Suppressor macrophage treated with lipopolysaccharide for 1 hour (primary cell): ENCODE results near the gene SENP5.
A peak's percentile ranks its signal among the peaks of the same experiment; 100 is the strongest.
"Not testable (repeated sequence)": the region's sequence is repeated elsewhere in the genome, so short reads cannot be mapped to it uniquely, and the experiment has no call there.

Experiments used
- DNase-seq, 3 donors: peaks; one replicate each; pipeline ENCODE4 v3.0.0-alpha.2; 2020 to 2022

The SENP5 gene, protein sequence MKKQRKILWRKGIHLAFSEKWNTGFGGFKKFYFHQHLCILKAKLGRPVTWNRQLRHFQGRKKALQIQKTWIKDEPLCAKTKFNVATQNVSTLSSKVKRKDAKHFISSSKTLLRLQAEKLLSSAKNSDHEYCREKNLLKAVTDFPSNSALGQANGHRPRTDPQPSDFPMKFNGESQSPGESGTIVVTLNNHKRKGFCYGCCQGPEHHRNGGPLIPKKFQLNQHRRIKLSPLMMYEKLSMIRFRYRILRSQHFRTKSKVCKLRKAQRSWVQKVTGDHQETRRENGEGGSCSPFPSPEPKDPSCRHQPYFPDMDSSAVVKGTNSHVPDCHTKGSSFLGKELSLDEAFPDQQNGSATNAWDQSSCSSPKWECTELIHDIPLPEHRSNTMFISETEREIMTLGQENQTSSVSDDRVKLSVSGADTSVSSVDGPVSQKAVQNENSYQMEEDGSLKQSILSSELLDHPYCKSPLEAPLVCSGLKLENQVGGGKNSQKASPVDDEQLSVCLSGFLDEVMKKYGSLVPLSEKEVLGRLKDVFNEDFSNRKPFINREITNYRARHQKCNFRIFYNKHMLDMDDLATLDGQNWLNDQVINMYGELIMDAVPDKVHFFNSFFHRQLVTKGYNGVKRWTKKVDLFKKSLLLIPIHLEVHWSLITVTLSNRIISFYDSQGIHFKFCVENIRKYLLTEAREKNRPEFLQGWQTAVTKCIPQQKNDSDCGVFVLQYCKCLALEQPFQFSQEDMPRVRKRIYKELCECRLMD

DNA sequence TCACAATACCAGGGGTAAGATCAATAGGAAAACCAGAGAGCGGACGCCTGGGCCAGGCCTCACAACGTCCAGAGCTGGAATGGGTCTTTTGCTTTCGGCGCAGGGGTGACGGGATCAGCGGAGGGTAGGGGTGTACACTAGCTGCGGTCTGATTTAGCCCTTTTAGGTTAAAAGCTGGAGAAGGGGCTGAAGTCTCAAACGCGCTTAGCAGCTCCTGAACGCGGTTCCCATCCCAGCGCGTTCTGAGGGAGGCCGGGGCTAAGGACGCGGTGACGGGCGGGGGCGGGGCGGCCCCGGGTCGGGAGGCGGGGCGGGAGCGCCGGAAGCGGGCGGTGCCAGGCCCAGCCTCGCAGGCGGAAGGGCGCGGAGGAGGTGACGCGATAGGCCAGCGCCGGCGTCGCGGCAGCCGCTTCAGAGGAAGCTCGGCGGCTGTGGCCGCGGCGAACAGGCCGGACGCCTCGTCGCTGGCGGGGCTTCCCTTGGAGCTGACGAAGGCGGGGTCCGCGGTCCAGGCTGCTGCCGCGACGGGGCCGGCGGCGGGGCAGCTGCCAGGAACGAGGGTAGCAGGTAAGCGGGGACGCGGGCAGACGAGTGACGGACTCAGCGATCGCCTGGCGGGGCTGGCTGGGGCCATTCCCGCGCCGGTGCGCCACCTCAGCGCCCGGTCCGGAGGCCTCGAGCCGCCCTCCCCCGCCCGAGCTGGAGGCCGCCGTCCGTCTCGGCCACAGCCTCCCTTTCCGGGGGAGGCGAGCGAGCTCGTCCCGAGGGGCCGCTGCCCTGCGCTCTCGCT lies at the start of gene SENP5:
TSS of gene SENP5 (plus strand) at position 414 of the 790 bp plus-strand sequence. CDS start 17,262 bp downstream, outside the sequence.
- DNase-seq: peak; percentile 96 to 98 (median 98)

DNA sequence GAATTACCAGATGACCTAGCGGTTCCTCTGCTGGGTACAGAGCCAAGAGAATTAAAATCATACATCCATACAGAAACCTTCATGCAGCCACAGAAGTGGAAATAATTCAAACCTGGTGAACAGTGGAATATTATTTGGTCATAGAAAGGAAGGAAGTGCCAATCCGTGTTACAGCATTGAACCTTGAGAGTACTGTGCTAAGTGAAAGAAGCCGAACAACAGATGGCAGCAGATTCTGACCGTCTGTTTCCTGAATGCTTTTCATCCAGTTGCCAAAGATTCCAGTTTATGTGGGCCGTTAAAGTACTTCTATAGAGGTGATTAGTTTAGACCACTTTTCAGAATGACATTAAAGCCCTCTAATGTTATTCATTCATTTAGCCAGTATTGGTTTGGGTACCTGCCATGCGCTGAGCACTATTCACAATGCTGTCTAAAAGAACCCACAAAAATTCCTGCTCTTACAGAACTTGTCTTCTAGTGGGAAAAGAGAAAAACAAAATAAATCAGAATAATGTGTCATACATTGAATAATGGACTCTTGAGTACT lies 45.8 kb upstream of the SENP5 start:
- no peak for DNase-seq

DNA sequence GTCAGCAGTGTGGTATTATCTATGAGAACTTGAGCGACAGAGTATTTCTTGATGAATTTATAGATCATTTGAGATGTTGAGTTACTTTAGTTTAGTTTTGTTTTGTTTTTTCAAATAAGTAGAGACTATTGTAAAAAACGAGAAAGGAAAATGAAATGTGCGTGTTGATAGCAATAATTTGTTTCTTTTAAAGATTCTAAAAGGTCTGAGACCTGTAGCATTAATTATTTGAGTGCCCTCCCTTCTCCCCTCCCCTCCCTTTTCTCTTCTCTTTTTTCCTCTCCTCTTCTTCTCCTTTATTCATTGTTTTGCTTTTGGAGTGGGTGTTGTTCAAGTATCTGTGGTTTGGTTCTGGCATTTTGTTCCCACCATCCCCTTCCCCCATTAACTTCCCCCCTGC lies 38.1 kb upstream of the SENP5 start:
- DNase-seq: not testable (repeated sequence)

DNA sequence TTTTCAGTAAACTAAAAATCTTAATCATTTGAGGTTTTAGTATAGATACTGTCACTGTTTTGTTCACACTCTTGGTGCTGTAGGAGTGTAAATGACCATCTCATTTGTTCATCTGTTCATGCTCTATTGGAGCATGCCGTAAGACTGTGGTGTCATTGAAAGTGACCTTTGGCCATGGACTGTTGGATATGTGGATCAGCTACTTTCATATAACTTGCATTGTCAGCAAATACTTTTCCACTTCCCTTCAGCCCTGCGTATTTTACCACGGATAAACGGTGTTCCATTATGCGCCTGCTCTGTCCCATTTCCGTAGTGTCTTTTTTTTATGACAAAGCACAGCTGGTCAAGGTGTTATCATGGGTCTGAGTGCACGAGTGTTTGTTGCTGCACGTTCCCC lies 32.6 kb upstream of the SENP5 start:
- no peak for DNase-seq

DNA sequence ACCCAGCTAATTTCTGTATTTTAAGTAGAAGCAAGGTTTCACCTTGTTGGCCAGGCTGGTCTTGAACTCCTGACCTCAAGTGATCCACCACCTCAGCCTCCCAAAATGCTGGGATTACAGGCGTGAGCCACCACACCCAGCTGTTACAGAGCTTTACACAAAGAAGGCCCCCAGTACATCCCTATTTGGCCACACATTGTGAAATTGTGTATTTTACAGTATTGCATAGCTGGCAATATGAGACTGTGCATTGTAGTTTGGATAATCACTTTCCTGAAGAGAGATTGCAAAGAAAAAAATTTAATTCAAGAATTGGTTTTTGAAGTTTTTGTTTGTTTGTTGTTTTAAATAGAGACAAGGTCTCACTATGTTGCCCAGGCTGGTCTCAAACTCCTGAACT lies 31.1 kb upstream of the SENP5 start:
- peak; percentile 54 to 71 (median 69) for DNase-seq

DNA sequence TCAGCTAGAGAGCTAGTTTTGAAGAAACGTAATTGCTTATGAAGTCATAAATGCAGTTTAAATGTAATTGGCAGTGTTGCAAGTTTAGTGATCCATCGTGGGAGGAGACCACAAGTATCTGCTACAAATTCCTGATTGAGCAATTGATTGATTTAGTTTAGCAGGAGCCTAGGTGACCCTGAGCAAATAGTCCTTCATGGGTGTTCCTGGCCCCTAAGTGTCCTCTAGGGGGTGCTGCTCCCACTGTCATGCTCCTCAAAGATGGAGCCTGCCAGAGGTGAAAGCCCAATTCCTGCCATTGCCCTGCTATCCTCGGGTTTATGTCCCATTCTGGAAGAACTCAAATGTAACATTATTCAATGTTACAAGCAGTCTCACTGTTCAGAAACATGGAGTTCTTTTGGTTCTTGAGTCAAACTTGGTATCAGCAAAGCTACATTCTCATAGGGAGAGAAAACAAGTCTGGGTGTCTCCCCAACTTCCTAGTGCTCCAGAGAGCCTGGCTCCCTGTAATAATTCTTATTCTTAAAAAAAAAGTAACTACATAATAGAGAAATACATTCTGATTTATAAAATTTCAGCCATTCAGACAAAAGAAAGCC lies 29.8 kb upstream of the SENP5 start:
- peak; percentile 77 to 88 (median 85) for DNase-seq

DNA sequence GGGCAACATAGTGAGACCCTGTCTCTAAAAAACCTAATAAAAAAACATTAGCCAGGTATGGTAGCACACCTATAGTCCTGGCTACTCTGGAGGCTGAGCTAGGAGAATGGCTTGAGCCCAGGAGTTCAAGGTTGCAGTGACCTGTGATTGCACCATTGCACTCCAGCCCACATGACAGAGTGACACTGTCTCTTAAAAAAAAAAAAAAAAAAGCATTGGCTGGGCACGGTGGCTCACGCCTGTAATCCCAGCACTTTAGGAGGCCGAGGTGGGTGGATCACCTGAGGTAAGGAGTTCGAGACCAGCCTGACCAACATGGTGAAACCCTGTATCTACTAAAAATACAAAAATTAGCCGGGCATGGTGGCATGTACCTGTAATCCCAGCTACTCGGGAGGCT lies 28.4 kb upstream of the SENP5 start:
- DNase-seq: not testable (repeated sequence)

DNA sequence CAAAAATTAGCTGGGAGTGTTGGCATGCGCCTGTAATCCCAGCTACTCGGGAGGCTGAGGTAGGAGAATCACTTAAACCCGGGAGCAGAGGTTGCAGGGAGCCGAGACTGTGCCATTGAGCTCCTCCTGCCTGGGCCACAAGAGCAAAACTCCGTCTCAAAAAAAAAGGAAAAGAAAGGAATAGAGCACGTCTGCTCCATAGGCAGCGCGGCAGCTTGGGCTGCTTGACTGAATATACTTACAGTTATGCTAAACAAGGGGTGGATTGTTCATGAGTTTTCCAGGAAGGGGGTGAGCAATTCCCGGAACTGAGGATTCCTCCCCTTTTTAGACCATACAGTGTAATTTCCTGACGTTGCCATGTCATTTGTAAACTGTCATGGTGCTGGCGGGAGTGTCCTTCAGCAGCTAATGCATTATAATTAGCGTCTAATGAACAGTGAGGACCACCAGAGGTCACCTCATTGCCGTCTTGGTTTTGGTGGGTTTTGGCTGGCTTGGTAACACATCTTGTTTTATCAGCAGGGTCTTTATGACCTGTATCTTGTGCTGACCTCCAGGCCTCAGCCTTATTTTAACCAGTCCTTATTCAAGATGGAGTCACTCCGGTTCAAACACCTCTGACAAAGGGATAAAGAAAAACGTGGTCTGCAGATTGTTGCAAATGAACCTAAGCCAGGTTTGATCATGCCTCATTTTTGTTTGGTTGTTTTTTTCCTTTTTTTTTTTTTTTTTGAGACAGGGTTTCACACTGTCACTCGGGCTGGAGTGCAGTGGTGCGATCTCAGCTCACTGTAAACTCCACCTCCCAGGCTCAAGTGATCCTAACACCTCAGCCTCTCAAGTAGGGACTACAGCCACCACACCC lies 24.9 kb upstream of the SENP5 start:
- DNase-seq: peak in 1 of 3 donors; percentile 28

DNA sequence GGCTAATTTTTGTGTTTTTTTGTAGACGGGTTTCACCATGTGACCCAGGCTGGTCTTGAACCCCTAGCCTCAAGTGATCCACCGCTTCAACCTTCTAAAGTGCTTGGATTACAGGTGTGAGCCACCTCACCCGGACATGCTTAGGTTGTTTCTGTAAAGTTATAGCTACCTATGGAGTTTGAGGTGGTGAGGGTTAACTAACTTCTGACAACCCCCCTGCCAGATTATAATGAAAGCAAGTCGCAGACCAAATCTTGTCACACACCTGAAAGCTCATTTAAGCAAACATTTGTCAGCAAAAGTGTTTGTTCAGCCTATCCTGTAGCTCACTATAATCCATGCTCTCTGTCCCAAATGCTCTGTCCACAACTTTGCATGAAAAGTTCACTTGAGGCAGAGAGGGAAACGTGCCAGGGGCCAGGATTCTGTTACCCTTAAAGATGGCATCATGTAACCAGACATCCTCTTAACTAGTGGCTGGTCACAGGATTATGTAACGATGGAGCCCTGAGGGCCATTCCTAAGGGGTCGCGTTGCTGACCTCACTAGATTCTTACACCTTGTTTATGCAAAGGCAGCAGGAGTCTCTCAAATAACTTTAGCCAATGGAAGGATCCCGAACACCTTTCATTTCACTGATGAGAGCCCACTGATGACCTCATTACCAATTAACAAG lies 24.1 kb upstream of the SENP5 start:
- no peak for DNase-seq

DNA sequence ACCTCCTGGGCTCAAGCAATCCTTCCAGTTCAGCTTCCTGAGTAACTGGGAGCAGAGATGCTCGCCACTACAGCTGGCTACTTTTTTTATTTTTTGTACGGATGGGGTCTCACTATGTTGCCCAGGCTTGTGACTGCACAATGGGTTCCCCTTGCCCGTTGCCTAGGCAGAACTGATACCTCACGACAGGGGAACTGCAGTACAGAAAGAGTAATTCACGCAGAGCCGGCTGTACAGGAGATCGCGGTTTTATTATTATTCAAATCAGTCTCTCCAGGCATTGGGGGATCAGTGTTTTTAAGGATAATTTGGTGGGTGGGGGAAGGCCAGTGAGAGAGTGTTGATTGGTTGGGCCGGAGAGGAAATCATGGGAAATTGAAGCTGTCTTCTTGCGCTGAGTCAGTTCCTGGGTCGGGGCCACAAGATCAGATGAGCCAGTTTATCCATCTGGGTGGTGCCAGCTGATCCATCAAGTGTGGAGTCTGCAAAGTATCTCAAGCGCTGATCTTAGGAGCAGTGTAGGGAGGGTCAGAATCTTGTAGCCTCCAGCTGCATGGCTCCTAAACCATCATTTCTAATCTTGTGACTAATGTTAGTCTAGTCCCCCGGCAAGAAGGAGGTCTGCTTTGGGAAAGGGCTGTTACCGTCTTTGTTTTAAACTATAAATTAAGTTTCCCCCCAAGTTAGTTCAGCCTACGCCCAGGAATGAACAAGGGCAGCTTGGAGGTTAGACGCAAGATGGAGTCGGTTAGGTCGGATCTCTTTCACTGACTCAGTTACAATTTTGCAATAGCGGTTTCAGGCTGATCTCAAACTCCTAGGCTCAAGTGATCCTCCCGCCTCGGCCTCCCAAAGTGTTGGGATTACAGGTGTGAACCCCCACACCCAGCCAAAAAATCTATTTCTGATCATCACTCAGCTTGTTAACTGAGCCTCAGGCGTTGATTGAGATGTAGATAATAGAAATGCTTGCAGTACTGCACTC lies 23.2 kb upstream of the SENP5 start:
- DNase-seq: not testable (repeated sequence)

DNA sequence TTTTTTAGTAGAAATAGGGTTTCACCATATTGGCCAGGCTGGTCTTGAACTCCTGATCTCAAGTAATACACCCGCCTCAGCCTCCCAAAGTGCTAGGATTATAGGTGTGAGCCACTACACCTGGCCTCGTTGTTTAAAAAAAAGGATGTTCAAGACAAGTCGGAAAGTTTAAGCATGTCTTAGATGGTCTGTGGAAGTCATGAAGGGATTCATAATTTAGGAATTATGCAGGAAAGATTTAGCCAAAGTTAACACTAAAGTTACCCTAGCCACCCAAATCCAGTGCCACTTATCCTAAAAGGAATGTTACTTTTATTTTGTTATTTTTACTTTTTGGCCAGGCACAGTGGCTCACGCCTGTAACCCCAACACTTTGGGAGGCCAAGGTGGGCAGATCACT lies 19.3 kb upstream of the SENP5 start:
- DNase-seq: not testable (repeated sequence)

DNA sequence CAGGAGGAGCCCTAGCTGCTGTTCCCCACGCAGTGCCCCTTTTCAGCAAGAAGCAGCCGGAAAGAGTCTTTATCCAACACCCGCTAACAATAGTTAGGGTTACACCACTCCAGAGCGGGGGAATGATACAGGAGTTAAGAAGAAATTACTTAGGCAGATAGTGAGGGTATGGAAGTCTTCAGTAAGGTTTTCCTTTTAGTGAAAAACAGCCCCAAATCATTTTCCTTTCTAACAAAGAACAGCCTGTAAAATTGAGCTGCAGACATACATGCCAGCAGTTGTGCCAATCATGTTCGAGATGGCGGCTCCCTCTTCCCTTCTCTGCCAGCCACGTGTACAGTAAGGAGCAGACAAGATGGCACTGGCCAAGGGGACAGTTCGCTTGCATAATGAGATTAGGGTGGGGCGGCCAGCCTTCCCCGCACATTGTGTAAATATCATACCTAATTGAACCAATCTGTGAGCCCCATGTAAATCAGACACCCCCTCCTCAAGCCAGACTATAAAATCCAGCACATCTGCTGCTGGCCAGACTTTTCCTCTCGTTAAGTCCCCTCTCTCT lies 18.5 kb upstream of the SENP5 start:
- DNase-seq: no peak

DNA sequence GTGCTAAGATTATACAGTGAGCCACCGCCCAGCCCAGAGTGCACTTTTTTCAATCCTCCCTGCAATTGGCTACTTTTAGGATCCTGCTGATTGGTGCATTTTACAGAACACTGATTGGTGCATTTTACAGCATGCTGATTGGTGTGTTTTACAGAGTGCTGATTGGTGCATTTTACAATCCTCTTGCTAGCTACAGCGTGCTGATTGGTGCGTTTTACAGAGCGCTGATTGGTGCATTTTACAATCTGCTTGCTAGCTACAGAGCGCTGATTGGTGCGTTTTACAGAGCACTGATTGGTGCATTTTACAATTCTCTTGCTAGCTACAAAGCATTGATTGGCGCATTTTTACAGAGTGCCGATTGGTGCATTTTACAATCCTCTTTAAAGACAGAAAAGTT lies 4.7 kb upstream of the SENP5 start:
- DNase-seq: not testable (repeated sequence)

DNA sequence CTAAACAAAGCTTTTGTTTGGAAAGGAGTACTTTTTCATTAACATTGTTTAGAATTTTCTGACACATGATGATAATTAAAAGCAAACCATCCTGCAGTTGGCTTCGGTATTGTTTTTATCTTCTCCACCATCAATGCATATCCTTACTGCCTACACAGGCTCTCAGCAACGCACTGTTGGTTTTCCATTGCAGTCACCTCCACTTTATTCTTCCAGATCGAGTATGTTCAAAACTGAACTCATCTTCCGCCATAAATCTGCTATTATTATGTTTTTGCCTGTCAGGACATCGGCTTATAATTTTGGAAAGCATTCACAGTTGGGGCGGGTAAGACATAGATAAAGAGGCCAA lies 589 bp upstream of the SENP5 start:
- DNase-seq: no peak

DNA sequence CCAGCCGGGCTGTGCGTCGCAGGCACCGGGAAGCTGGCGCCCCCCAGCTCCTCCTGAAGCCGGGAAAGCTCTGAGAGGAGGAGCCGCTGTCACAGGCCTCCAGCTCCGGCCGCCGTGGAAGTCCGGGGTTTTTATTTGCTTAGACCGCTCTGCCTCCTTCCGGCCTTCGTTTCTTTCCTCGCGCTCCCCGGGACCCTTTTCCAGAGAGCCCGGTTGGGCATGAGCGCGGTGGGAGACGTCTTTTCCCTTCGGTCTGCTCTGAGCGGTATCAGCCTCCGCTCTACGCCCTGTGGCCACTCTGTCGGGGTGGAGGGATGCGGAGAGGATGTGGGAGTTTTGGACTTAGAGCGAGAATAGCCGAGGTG lies 559 bp downstream of the SENP5 start:
- DNase-seq: peak; percentile 35 to 64 (median 47)

DNA sequence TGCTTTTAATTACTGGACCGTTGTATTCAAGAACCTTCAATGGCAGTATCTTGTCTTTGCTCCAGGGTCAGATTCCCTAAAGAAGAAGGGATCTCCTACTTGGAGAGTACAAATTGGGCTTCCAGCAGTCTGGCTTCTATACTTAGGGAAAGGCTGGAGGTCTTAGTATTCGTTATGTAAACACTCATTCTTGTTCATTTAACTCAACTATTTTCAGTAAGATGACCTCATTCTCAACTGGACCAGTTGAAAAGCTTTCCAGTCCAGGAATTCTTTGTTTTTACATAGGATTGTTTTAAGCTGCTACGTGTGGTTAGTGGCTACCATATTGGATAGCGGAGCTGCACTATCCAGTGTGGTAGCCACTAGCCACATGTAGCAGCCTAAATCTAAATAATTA lies 4.6 kb downstream of the SENP5 start:
- no peak for DNase-seq

DNA sequence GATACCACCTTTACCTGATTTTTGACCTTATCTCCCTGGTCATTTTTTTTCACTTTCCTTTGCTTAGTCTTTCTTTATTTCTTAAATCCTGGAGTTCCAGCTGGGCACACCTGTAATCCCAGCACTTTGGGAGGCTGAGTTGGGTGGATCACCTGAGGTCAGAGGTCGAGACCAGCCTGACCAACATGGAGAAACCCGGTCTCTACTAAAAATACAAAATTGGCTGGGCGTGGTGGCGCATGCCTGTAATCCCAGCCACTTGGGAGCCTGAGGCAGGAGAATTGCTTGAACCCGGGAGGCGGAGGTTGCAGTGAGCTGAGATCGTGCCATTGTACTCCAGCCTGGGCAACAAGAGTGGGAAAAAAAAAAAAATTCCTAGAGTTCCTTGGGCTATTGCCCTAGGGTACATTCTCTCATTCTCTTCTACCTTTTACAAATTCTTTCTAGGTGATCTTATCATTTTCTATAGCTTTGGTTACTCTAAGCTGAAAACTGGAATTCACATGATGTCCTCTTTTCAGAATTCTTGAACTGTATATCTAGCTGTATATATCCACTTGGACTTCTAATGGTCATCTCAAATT lies 6.9 kb downstream of the SENP5 start:
- not testable (repeated sequence) for DNase-seq

DNA sequence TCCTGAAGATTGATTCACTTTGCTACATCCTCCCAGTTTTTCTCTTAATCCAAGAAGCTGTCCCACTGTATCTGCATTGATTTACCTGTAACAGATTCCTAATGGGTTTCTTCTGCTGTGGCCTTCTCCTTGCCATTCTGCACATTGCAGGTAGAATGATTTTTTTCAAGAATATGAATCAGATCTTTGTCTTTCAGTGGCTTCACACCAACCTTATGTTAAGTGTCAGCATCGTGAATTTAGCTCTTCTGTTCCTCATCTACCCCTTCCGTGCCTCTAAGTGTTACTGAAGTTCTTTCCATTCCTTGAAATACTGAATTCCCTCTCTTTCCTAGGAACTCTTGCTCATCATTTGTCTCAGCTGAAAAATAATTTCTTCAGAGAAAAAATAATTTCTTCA lies 7.5 kb downstream of the SENP5 start:
- no peak for DNase-seq

DNA sequence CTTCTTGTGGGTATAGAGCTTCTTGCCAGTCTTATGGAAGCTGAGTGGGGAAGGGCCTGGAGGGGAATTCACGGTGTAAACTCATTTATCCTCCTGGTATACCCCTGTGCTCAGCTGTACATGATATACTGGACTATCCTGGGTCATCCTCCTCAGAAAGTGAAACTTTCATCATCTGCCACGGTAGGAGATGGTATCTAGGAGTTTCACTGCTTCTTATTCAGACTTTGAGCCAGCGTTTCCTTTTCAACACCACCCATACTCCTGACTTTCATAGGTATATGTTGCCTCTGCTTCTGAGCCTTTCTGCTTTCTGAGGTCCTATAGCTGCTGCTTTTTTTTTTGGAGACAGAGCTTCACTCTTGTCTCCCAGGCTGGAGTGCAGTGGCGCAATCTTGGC lies 15.6 kb downstream of the SENP5 start:
- peak in 2 of 3 donors; percentile 14 to 22 for DNase-seq
